Hepatocyte (in vitro differentiated cells): ENCODE measurements around the gene GPD1L. TPM values are rescaled to one million over a fixed set of nuclear protein-coding genes. Genes with fewer than 3 reads are reported as not detected.

ENCODE experiments used
- DNase-seq: peaks from one replicate; pipeline ENCODE4 v3.0.0-alpha.2; 2016; ENCODE audit warnings: low spot score
- H2AFZ ChIP-seq: fragments of 200-600 bp; sonication (generic); 2 replicates; pipeline ENCODE4 v1.6.0; 2016; ENCODE audit warnings: antibody characterized with exemption, mild to moderate bottlenecking
- H3K27ac ChIP-seq: fragments of 200-600 bp; sonication (generic); 2 replicates; pipeline ENCODE4 v1.5.1; 2016; ENCODE audit warnings: mild to moderate bottlenecking
- H3K27me3 ChIP-seq: fragments of 200-600 bp; sonication (generic); 2 replicates; pipeline ENCODE4 v1.6.1; 2016
- H3K36me3 ChIP-seq: fragments of 200-600 bp; sonication (generic); replicated peaks from 2 replicates; pipeline ENCODE4 v1.5.1; 2016; ENCODE audit warnings: low read depth; ENCODE audit not compliant: insufficient read depth
- H3K4me1 ChIP-seq: fragments of 200-600 bp; sonication (generic); 2 replicates; pipeline ENCODE4 v1.5.1; 2016; ENCODE audit warnings: mild to moderate bottlenecking, moderate library complexity; ENCODE audit not compliant: insufficient read depth
- H3K4me2 ChIP-seq: fragments of 200-600 bp; sonication (generic); 2 replicates; pipeline ENCODE4 v1.6.0; 2016
- H3K4me3 ChIP-seq: fragments of 200-600 bp; sonication (generic); 2 replicates; pipeline ENCODE4 v1.5.1; 2016; ENCODE audit warnings: mild to moderate bottlenecking
- H3K79me2 ChIP-seq: fragments of 200-600 bp; sonication (generic); 2 replicates; pipeline ENCODE4 v1.6.0; 2017; ENCODE audit warnings: mild to moderate bottlenecking
- H3K9me2 ChIP-seq: fragments of 200-600 bp; sonication (generic); replicated peaks from 2 replicates; pipeline ENCODE4 v1.6.0; 2017; ENCODE audit warnings: mild to moderate bottlenecking; ENCODE audit not compliant: insufficient read depth
- H3K9me3 ChIP-seq: fragments of 200-600 bp; sonication (generic); 2 replicates; pipeline ENCODE4 v1.5.1; 2016; ENCODE audit warnings: low read depth, mild to moderate bottlenecking
- H4K20me1 ChIP-seq: fragments of 200-600 bp; sonication (generic); 2 replicates; pipeline ENCODE4 v1.6.0; 2016; ENCODE audit warnings: mild to moderate bottlenecking; ENCODE audit not compliant: insufficient read depth, poor library complexity, severe bottlenecking
- CTCF ChIP-seq: fragments of 200-600 bp; sonication (generic); IDR thresholded peaks from 2 replicates; pipeline ENCODE4 v1.5.1; 2016; ENCODE audit warnings: antibody characterized with exemption, mild to moderate bottlenecking; ENCODE audit not compliant: poor library complexity
- EZH2 ChIP-seq: fragments of 200-600 bp; sonication (generic); IDR thresholded peaks from 2 replicates; pipeline ENCODE4 v1.6.1; 2016; ENCODE audit warnings: antibody characterized with exemption, mild to moderate bottlenecking, borderline replicate concordance
- EZH2phosphoT487 ChIP-seq: fragments of 200-600 bp; sonication (generic); IDR thresholded peaks from one replicate; pipeline ENCODE4 v1.6.1; 2018; ENCODE audit warnings: antibody characterized with exemption, mild to moderate bottlenecking, low read depth, moderate library complexity; ENCODE audit not compliant: unreplicated experiment, severe bottlenecking
- WGBS: methylation state at CpG from one replicate; pipeline ENCODE4 v1.1.6; 2016; ENCODE audit warnings: low lambda C conversion rate; ENCODE audit errors: missing lambda C conversion rate; 5-methylcytosine and 5-hydroxymethylcytosine counted together
- polyA plus RNA-seq: library from polyadenylated mRNA; unstranded; fragments of >200 nt; fragmentation: Nextera tagmentation; extraction: Ambion mirVana; gene quantifications from 2 replicates; pipeline ENCODE4 v1.2.1, GENCODE V29; 2016
- total RNA-seq: library from RNA; depleted of rRNA; stranded (reverse); fragments of >200 nt; gene quantifications from 2 replicates; pipeline ENCODE4 v1.2.3, GENCODE V29; 2014

The GPD1L gene
- total and polyA plus RNA-seq, 2 experiments from 2014 or later, result 6.8 to 15.2 TPM

GRCh38 chr3:32095431-32095830 is 11.0 kb upstream of the GPD1L start:
- H3K27me3 ChIP-seq, result no peaks in the 10 kb centered on the region
- DNase-seq, result no peak
- H3K4me3 ChIP-seq, result no peak overlapping the region
- H4K20me1 ChIP-seq, result no peaks in the 10 kb centered on the region
- no peak overlapping the region for H3K27ac ChIP-seq
- H3K9me3 ChIP-seq, result no peaks in the 10 kb centered on the region
- no peak for TF ChIP-seq CTCF
- no peak for TF ChIP-seq EZH2phosphoT487
- TF ChIP-seq EZH2, result no peak
- H3K79me2 ChIP-seq, result no peaks in the 10 kb centered on the region
- H3K4me1 ChIP-seq, result no peaks in the 10 kb centered on the region
- H3K9me2 ChIP-seq, result no peaks in the 10 kb centered on the region
- H3K36me3 ChIP-seq, result no peaks in the 10 kb centered on the region
- no peak overlapping the region for H3K4me2 ChIP-seq
- no peak overlapping the region for H2AFZ ChIP-seq
- 44% methylated on average over 3 of the region's 3 CpGs for WGBS

DNA sequence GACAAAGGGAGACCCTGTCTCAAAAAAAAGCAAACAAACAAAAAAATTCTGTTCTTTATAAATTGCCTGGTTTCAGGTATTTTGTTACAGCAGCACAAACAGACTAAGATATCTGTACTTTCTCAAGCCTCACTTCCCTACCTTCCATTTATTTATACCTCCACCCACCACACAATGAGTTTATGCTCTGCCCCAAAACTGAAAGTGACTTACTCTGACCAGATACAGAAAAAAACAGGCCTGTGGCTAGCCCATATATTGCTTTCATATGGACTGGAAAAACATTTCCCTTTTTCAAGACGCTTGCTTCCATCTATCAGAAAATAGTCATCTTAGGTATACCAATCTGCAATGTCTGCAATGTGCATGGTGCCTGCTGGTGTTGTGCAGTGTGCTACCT is 8.7 kb upstream of the GPD1L start:
- Histone ChIP-seq H2AFZ (no peak overlapping the region), H3K4me3 (no peak overlapping the region), H3K36me3 (no peaks in the 10 kb centered on the region), H3K27ac (no peak overlapping the region), H3K27me3 (no peaks in the 10 kb centered on the region), H3K4me1 (no peaks in the 10 kb centered on the region), H3K4me2 (no peak overlapping the region), H3K79me2 (no peaks in the 10 kb centered on the region), H3K9me3 (no peaks in the 10 kb centered on the region), H3K9me2 (no peaks in the 10 kb centered on the region), H4K20me1 (no peaks in the 10 kb centered on the region)
- 92% methylated on average over 1 of the region's 1 CpG for WGBS
- TF ChIP-seq EZH2phosphoT487, result no peak
- TF ChIP-seq CTCF, result no peak
- DNase-seq, result no peak

GRCh38 chr3:32098528-32098927 is 7.9 kb upstream of the GPD1L start:
- Histone ChIP-seq H3K4me2 (no peak overlapping the region), H3K9me2 (no peaks in the 10 kb centered on the region), H3K79me2 (no peaks in the 10 kb centered on the region), H3K36me3 (no peaks in the 10 kb centered on the region), H3K27me3 (no peaks in the 10 kb centered on the region), H2AFZ (no peak overlapping the region), H3K4me1 (no peaks in the 10 kb centered on the region), H3K9me3 (no peaks in the 10 kb centered on the region), H3K27ac (no peak overlapping the region), H3K4me3 (no peak overlapping the region), H4K20me1 (no peaks in the 10 kb centered on the region)
- no peak for DNase-seq
- 93% methylated on average over 1 of the region's 1 CpG for WGBS
- TF ChIP-seq EZH2 (no peak), CTCF (no peak), EZH2phosphoT487 (no peak)

DNA sequence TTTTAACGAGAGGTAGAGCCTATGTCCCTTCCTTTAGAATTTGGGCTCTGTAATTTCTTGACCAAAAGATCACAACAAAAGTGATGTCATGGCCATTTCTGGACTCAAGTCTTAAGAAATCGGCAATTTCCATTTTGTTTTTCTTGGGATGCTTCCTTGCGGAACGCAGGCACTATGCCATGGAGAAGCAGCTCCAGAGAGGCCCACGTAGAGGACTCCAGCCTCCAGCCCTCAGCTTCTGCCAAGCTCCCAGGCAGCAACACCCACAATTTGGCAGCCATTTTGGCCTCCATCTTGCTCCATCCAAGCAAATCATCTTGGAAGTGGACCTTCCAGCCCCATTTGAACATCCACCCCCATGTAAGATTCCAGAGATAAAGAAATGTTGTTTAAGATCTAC is 6.0 kb upstream of the GPD1L start:
- TF ChIP-seq EZH2phosphoT487, result no peak
- no peak for TF ChIP-seq EZH2
- TF ChIP-seq CTCF, result no peak
- no peak overlapping the region for H3K27ac ChIP-seq
- H3K4me1 ChIP-seq, result no peaks in the 10 kb centered on the region
- no peaks in the 10 kb centered on the region for H3K9me2 ChIP-seq
- DNase-seq, result no peak
- no peaks in the 10 kb centered on the region for H3K36me3 ChIP-seq
- H3K4me2 ChIP-seq, result no peak overlapping the region
- no peak overlapping the region for H3K4me3 ChIP-seq
- no peaks in the 10 kb centered on the region for H4K20me1 ChIP-seq
- H3K79me2 ChIP-seq, result no peaks in the 10 kb centered on the region
- H2AFZ ChIP-seq, result no peak overlapping the region
- H3K27me3 ChIP-seq, result no peaks in the 10 kb centered on the region
- H3K9me3 ChIP-seq, result no peaks in the 10 kb centered on the region
- whole genome bisulfite sequencing, result 86% methylated on average over 5 of the region's 5 CpGs
